ENCODE data around the gene ZNF281. TPM values are rescaled to one million over a fixed set of nuclear protein-coding genes. Genes with fewer than 3 reads are reported as not detected.

The ZNF281 gene
- total RNA-seq, 1 donor from 2014 or later: 18.9 TPM

GRCh38 chr1:200379432-200379757 lies 30.4 kb downstream of the ZNF281 start:
- H3K9me3 Mint-ChIP-seq: no peaks in the 10 kb centered on the region
- H3K4me3 Mint-ChIP-seq (ENCODE audit: low read depth): no peak overlapping the region
- DNase-seq (ENCODE audit: low spot score): no peak
- intact Hi-C loops (cut with micrococcal nuclease): no loop called here
- H3K4me1 Mint-ChIP-seq (ENCODE audit: low read depth): peaks cover 19% of the 10 kb centered on the region
- H3K27me3 Mint-ChIP-seq (ENCODE audit: low read depth): no peaks in the 10 kb centered on the region
- no peak overlapping the region for H3K27ac Mint-ChIP-seq
- no peaks in the 10 kb centered on the region for H3K36me3 Mint-ChIP-seq (ENCODE audit: low read depth)

GRCh38 chr1:200378096-200378495 lies 31.7 kb downstream of the ZNF281 start:
- Mint-ChIP-seq H3K4me1 (ENCODE audit: low read depth) (peaks cover 19% of the 10 kb centered on the region), H3K36me3 (ENCODE audit: low read depth) (no peaks in the 10 kb centered on the region), H3K27ac (no peak overlapping the region), H3K9me3 (no peaks in the 10 kb centered on the region), H3K27me3 (ENCODE audit: low read depth) (peaks cover 2% of the 10 kb centered on the region), H3K4me3 (ENCODE audit: low read depth) (no peak overlapping the region)
- intact Hi-C loops (cut with micrococcal nuclease): no loop called here
- no peak for DNase-seq (ENCODE audit: low spot score)

GRCh38 chr1:200376528-200376927 lies 33.3 kb downstream of the ZNF281 start:
- H3K4me1 Mint-ChIP-seq (ENCODE audit: low read depth): peaks cover 19% of the 10 kb centered on the region
- no peak overlapping the region for H3K4me3 Mint-ChIP-seq (ENCODE audit: low read depth)
- H3K36me3 Mint-ChIP-seq (ENCODE audit: low read depth): no peaks in the 10 kb centered on the region
- no peak for DNase-seq (ENCODE audit: low spot score)
- peaks cover 2% of the 10 kb centered on the region for H3K27me3 Mint-ChIP-seq (ENCODE audit: low read depth)
- intact Hi-C loops (cut with micrococcal nuclease): loop anchor here (1.0 kb wide), 1 partner anchor 46 kb away; no protein-coding TSS in a partner anchor
- H3K9me3 Mint-ChIP-seq: no peaks in the 10 kb centered on the region
- H3K27ac Mint-ChIP-seq: no peak overlapping the region

- Mint-ChIP-seq H3K36me3 (ENCODE audit: low read depth) (no peaks in the 10 kb centered on the region), H3K4me1 (ENCODE audit: low read depth) (peaks cover 13% of the 10 kb centered on the region), H3K4me3 (ENCODE audit: low read depth) (no peak overlapping the region), H3K27ac (no peak overlapping the region), H3K27me3 (ENCODE audit: low read depth) (peaks cover 2% of the 10 kb centered on the region), H3K9me3 (no peaks in the 10 kb centered on the region)
- intact Hi-C loops (cut with micrococcal nuclease): no loop called here
- DNase-seq (ENCODE audit: low spot score): no peak
Measured at GRCh38 chr1:200374569-200375295, 35.1 kb downstream of the ZNF281 start.

GRCh38 chr1:200373811-200374231 lies 36.0 kb downstream of the ZNF281 start:
- Mint-ChIP-seq H3K4me3 (ENCODE audit: low read depth) (no peak overlapping the region), H3K27me3 (ENCODE audit: low read depth) (peaks cover 2% of the 10 kb centered on the region), H3K9me3 (no peaks in the 10 kb centered on the region), H3K4me1 (ENCODE audit: low read depth) (peaks cover 11% of the 10 kb centered on the region), H3K27ac (no peak overlapping the region), H3K36me3 (ENCODE audit: low read depth) (no peaks in the 10 kb centered on the region)
- DNase-seq (ENCODE audit: low spot score): no peak
- intact Hi-C loops (cut with micrococcal nuclease): no loop called here

GRCh38 chr1:200372885-200373181 lies 37.0 kb downstream of the ZNF281 start:
- intact Hi-C loops (cut with micrococcal nuclease): no loop called here
- Mint-ChIP-seq H3K4me1 (ENCODE audit: low read depth) (peaks cover 8% of the 10 kb centered on the region), H3K9me3 (no peaks in the 10 kb centered on the region), H3K4me3 (ENCODE audit: low read depth) (no peak overlapping the region), H3K27ac (no peak overlapping the region), H3K27me3 (ENCODE audit: low read depth) (peaks cover 2% of the 10 kb centered on the region), H3K36me3 (ENCODE audit: low read depth) (no peaks in the 10 kb centered on the region)
- no peak for DNase-seq (ENCODE audit: low spot score)

- intact Hi-C loops (cut with micrococcal nuclease): no loop called here
- Mint-ChIP-seq H3K27ac (no peak overlapping the region), H3K9me3 (no peaks in the 10 kb centered on the region), H3K4me1 (ENCODE audit: low read depth) (peaks cover 8% of the 10 kb centered on the region), H3K36me3 (ENCODE audit: low read depth) (no peaks in the 10 kb centered on the region), H3K4me3 (ENCODE audit: low read depth) (no peak overlapping the region), H3K27me3 (ENCODE audit: low read depth) (peaks cover 2% of the 10 kb centered on the region)
- DNase-seq (ENCODE audit: low spot score): no peak
Measured at GRCh38 chr1:200372095-200372884, 37.5 kb downstream of the ZNF281 start.

GRCh38 chr1:200369706-200370105 lies 40.1 kb downstream of the ZNF281 start:
- Mint-ChIP-seq H3K4me3 (ENCODE audit: low read depth) (no peak overlapping the region), H3K27ac (no peak overlapping the region)

GRCh38 chr1:200369131-200369530 lies 40.7 kb downstream of the ZNF281 start:
- no peak for DNase-seq (ENCODE audit: low spot score)
- Mint-ChIP-seq H3K36me3 (ENCODE audit: low read depth) (no peaks in the 10 kb centered on the region), H3K27ac (no peak overlapping the region), H3K4me3 (ENCODE audit: low read depth) (no peak overlapping the region), H3K9me3 (no peaks in the 10 kb centered on the region), H3K27me3 (ENCODE audit: low read depth) (peaks cover 3% of the 10 kb centered on the region), H3K4me1 (ENCODE audit: low read depth) (no peaks in the 10 kb centered on the region)
- intact Hi-C loops (cut with micrococcal nuclease): no loop called here

More at GRCh38 chr1:200369706-200370105, 40.1 kb downstream of the ZNF281 start:
- H3K9me3 Mint-ChIP-seq: no peaks in the 10 kb centered on the region
- intact Hi-C loops (cut with micrococcal nuclease): no loop called here
- no peaks in the 10 kb centered on the region for H3K36me3 Mint-ChIP-seq (ENCODE audit: low read depth)
- peaks cover 2% of the 10 kb centered on the region for H3K27me3 Mint-ChIP-seq (ENCODE audit: low read depth)
- no peaks in the 10 kb centered on the region for H3K4me1 Mint-ChIP-seq (ENCODE audit: low read depth)
- DNase-seq (ENCODE audit: low spot score): no peak

GRCh38 chr1:200368556-200368955 lies 41.3 kb downstream of the ZNF281 start:
- peaks cover 3% of the 10 kb centered on the region for H3K27me3 Mint-ChIP-seq (ENCODE audit: low read depth)
- intact Hi-C loops (cut with micrococcal nuclease): no loop called here
- no peaks in the 10 kb centered on the region for H3K36me3 Mint-ChIP-seq (ENCODE audit: low read depth)
- no peak overlapping the region for H3K27ac Mint-ChIP-seq
- H3K4me3 Mint-ChIP-seq (ENCODE audit: low read depth): no peak overlapping the region
- no peaks in the 10 kb centered on the region for H3K4me1 Mint-ChIP-seq (ENCODE audit: low read depth)
- H3K9me3 Mint-ChIP-seq: no peaks in the 10 kb centered on the region
- DNase-seq (ENCODE audit: low spot score): no peak

GRCh38 chr1:200367841-200368534 lies 41.8 kb downstream of the ZNF281 start:
- Mint-ChIP-seq H3K9me3 (no peaks in the 10 kb centered on the region), H3K4me3 (ENCODE audit: low read depth) (no peak overlapping the region), H3K27ac (no peak overlapping the region), H3K4me1 (ENCODE audit: low read depth) (peaks cover 2% of the 10 kb centered on the region), H3K27me3 (ENCODE audit: low read depth) (peaks cover 4% of the 10 kb centered on the region), H3K36me3 (ENCODE audit: low read depth) (no peaks in the 10 kb centered on the region)
- no peak for DNase-seq (ENCODE audit: low spot score)
- intact Hi-C loops (cut with micrococcal nuclease): no loop called here

GRCh38 chr1:200366577-200367253 lies 43.1 kb downstream of the ZNF281 start:
- Mint-ChIP-seq H3K9me3 (no peaks in the 10 kb centered on the region), H3K36me3 (ENCODE audit: low read depth) (no peaks in the 10 kb centered on the region), H3K4me3 (ENCODE audit: low read depth) (no peak overlapping the region), H3K27ac (no peak overlapping the region), H3K27me3 (ENCODE audit: low read depth) (peaks cover 4% of the 10 kb centered on the region), H3K4me1 (ENCODE audit: low read depth) (peaks cover 2% of the 10 kb centered on the region)
- DNase-seq (ENCODE audit: low spot score): no peak
- intact Hi-C loops (cut with micrococcal nuclease): no loop called here
